PFSK-1 (cell line): ENCODE measurements around the gene GRK1.

Source experiments
- POLR2AphosphoS5 ChIP-seq: IDR thresholded peaks from 2 replicates; pipeline ENCODE4 v1.6.1; 2012; ENCODE audit warnings: low read depth, mild to moderate bottlenecking, control low read depth, low read length, moderate library complexity
- REST ChIP-seq, 2 experiments: IDR thresholded peaks; 2 replicates each; pipeline versions ENCODE4 v1.6.1 to v1.8.0; 2011 to 2012; ENCODE audit warnings: low read depth in 2 of 2, low read length in 2 of 2, control low read depth in 1 of 2, inconsistent platforms in 1 of 2, mild to moderate bottlenecking in 1 of 2, moderate library complexity in 1 of 2; ENCODE audit not compliant: insufficient read depth in 1 of 2
- SIN3A ChIP-seq: IDR thresholded peaks from 2 replicates; pipeline ENCODE4 v1.6.1; 2012; ENCODE audit warnings: mild to moderate bottlenecking, low read length, moderate library complexity, borderline replicate concordance; ENCODE audit not compliant: insufficient read depth
- TAF1 ChIP-seq: IDR thresholded peaks from 2 replicates; pipeline ENCODE4 v1.6.1; 2012; ENCODE audit warnings: low read length, control low read depth, borderline replicate concordance; ENCODE audit not compliant: insufficient read depth

GRCh38 chr13:113747291-113747833 lies 80.3 kb downstream of the GRK1 start:
- TF ChIP-seq SIN3A (no peak), TAF1 (no peak), POLR2AphosphoS5 (no peak), REST (IDR thresholded peaks at IDR 0.05; ENCODE audit: insufficient read depth in 1 of 2, low read depth in 2 of 2, low read length in 2 of 2) (no peak)
